MCF 10A (cell line): Measurements from ENCODE around the gene COX7A2. TPM values are rescaled to one million over a fixed set of nuclear protein-coding genes. Genes with fewer than 3 reads are reported as not detected.
A peak's percentile ranks its signal among the peaks of the same experiment; 100 is the strongest.

Experiments
- BruUV-seq: library from RNA; stranded (reverse); fragments of 400-500 nt; replicated peaks from 2 replicates; lab custom pipeline; 2021; lab: Mats Ljungman, UMichigan
- CTCF ChIA-PET: fragments of 300-600 bp; sonication (Branson Sonifier 250); formaldehyde crosslinking; extraction: SDS; loops from one replicate; lab custom pipeline; 2021; ENCODE audit warnings: antibody characterized with exemption, inconsistent platforms; lab: Yijun Ruan, JAX
- POLR2A ChIA-PET: fragments of 300-600, 350-650 bp; sonication (Branson Sonifier 250); formaldehyde crosslinking; extraction: SDS; loops from one replicate; lab custom pipeline; 2020; ENCODE audit warnings: antibody characterized with exemption, inconsistent platforms; lab: Yijun Ruan, JAX
- DNase-seq: peaks from one replicate; pipeline ENCODE4 v3.0.0-alpha.2; 2018; ENCODE audit not compliant: unreplicated experiment
- H3K27ac Mint-ChIP-seq: one replicate; pipeline ENCODE4 v1.8.0; 2022; ENCODE audit warnings: mild to moderate bottlenecking, low read depth, mixed read lengths; ENCODE audit not compliant: unreplicated experiment
- H3K27me3 Mint-ChIP-seq: one replicate; pipeline ENCODE4 v1.8.0; 2022; ENCODE audit warnings: mixed read lengths; ENCODE audit not compliant: insufficient read depth, unreplicated experiment
- H3K36me3 Mint-ChIP-seq: one replicate; pipeline ENCODE4 v1.8.0; 2022; ENCODE audit warnings: mild to moderate bottlenecking, moderate library complexity, mixed read lengths; ENCODE audit not compliant: insufficient read depth, unreplicated experiment
- H3K4me1 Mint-ChIP-seq: one replicate; pipeline ENCODE4 v1.8.0; 2022; ENCODE audit warnings: mixed read lengths; ENCODE audit not compliant: insufficient read depth, unreplicated experiment
- H3K4me3 Mint-ChIP-seq: one replicate; pipeline ENCODE4 v1.8.0; 2022; ENCODE audit warnings: mild to moderate bottlenecking, moderate library complexity, mixed read lengths; ENCODE audit not compliant: unreplicated experiment
- H3K9me3 Mint-ChIP-seq: one replicate; pipeline ENCODE4 v1.8.0; 2022; ENCODE audit warnings: mixed read lengths; ENCODE audit not compliant: unreplicated experiment
- intact Hi-C: fragments of 100-400 bp; cut with micrococcal nuclease; formaldehyde crosslinking; loops from 2 replicates; pipeline ENCODE4 v1.14.1; 2022
- total RNA-seq: library from RNA; stranded (reverse); gene quantifications from 2 replicates; pipeline ENCODE4 v1.2.3, GENCODE V29; 2022
- TF ChIP-seq, protein P1 (sequence below): fragments of 200-600 bp; IDR thresholded peaks from one replicate; pipeline ENCODE4 v1.8.0; 2022; ENCODE audit warnings: antibody characterized with exemption, mild to moderate bottlenecking; ENCODE audit not compliant: unreplicated experiment

Gene COX7A2
- total RNA-seq, 1 experiment from 2014 or later, result 316 TPM

DNA sequence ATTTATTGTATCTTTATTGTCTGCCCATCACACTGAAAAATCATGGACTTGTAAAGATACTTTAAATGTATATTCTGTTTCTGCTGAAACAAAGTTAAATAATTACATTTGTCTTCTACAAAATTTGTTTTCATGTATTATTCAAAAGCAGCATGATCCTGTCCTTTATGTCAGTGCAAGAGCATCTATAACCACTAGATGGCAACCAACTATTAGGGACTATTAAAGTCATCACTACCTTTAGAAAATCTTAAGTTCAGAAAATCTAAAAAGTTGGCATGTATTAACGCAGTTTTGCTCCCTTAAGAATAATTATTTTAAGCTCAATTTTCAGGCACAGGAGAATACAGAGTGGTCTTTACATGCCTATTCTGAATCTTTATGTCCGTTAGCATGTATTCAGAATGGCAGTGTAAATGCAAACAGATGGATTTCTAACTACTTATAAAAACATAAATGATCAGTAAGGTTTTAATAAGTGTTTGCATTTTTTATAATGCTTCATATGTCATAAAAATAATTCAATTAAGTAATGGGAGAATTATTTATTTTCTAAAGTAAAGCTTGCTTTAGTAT lies 23.2 kb upstream of the COX7A2 start:
- Mint-ChIP-seq H3K4me3 (no peak overlapping the region), H3K27me3 (no peaks in the 10 kb centered on the region), H3K9me3 (no peaks in the 10 kb centered on the region), H3K27ac (no peak overlapping the region), H3K36me3 (peaks cover 23% of the 10 kb centered on the region), H3K4me1 (peaks cover 12% of the 10 kb centered on the region)
- TF ChIP-seq, protein P1, sequence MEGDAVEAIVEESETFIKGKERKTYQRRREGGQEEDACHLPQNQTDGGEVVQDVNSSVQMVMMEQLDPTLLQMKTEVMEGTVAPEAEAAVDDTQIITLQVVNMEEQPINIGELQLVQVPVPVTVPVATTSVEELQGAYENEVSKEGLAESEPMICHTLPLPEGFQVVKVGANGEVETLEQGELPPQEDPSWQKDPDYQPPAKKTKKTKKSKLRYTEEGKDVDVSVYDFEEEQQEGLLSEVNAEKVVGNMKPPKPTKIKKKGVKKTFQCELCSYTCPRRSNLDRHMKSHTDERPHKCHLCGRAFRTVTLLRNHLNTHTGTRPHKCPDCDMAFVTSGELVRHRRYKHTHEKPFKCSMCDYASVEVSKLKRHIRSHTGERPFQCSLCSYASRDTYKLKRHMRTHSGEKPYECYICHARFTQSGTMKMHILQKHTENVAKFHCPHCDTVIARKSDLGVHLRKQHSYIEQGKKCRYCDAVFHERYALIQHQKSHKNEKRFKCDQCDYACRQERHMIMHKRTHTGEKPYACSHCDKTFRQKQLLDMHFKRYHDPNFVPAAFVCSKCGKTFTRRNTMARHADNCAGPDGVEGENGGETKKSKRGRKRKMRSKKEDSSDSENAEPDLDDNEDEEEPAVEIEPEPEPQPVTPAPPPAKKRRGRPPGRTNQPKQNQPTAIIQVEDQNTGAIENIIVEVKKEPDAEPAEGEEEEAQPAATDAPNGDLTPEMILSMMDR, result peak; percentile 55
- intact Hi-C loops, result loop anchor here (1.0 to 2.0 kb wide), 4 partner anchors 18 to 259 kb away; partner anchors contain the start of gene TMEM30A
- BruUV-seq, result no TSS peak
- CTCF ChIA-PET, result interaction anchor here (0.6 to 3.5 kb wide), 23 partner anchors 9 to 506 kb away, joined by 3 to 39 read pairs (median 4); partner anchors contain the start of gene TMEM30A
- peak; percentile 65 for DNase-seq
- POLR2A ChIA-PET, result interaction anchor here (0.6 to 9.7 kb wide), 5 partner anchors 16 to 1475 kb away, joined by 3 to 314 read pairs (median 3); partner anchors contain the start of genes COX7A2, SENP6 and TMEM30A

DNA sequence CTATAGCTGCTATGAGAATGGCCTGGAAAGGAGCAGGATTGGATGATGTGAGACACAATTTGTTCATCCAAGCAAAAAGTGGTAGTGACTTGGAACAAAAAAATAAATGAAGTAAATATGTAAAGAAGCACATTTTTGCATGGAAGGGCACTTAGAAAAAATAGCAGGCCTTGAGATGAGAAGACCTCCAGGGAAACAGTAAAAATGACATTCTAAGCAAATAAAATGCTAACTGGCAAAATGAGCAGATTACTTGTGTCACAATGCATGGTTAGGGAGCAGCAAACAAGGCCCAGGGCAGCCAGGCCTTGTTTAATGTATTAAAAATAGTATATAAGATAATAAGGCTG lies 19.8 kb upstream of the COX7A2 start:
- CTCF ChIA-PET, result interaction anchor here (0.6 to 0.8 kb wide), 2 partner anchors 192 to 262 kb away, joined by 3 to 4 read pairs; no protein-coding TSS in a partner anchor
- DNase-seq, result no peak
- POLR2A ChIA-PET, result interaction anchor here (1.0 kb wide), 3 partner anchors 20 to 261 kb away, joined by 3 to 7 read pairs (median 3); no protein-coding TSS in a partner anchor
- Mint-ChIP-seq H3K27ac (no peak overlapping the region), H3K9me3 (no peaks in the 10 kb centered on the region), H3K27me3 (no peaks in the 10 kb centered on the region), H3K36me3 (peaks cover 55% of the 10 kb centered on the region), H3K4me1 (peaks cover 1% of the 10 kb centered on the region), H3K4me3 (no peak overlapping the region)
- TF ChIP-seq, protein P1, result no peak
- no TSS peak for BruUV-seq
- intact Hi-C loops, result no loop called here

DNA sequence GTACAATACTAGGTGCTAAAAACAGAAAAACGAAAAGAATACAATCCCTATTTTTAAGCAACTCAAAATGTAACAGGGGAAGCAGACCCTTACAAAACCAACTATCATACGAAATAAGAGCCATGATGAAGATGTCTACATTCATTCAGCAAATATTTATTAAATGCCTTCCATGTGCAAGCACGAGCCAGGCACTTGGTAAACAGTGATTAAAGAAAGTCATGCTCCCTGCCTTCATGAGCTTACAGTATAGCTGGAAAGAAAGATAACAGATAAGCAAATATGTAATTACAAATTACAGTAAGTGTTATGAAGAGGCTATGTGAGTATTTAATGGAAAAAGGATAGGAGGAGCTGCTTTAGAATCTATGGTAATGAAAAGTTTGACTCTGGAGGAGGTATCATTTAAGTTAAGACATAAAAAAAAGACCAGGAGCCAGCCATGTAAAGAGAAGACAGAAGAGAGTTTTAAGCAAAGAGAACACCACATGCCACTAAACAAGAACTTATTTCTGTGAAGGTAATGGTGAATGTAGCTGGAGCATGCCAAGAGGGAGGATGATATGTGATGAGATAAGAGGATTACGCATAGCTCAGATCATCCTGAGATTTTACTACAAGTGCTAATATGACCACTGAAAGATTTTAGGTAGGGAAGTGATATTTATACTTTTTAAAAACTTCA lies 19.3 kb upstream of the COX7A2 start:
- Mint-ChIP-seq H3K27me3 (no peaks in the 10 kb centered on the region), H3K4me1 (no peaks in the 10 kb centered on the region), H3K27ac (no peak overlapping the region), H3K9me3 (no peaks in the 10 kb centered on the region), H3K36me3 (peaks cover 61% of the 10 kb centered on the region), H3K4me3 (no peak overlapping the region)
- TF ChIP-seq, protein P1, result no peak
- BruUV-seq, result no TSS peak
- CTCF ChIA-PET, result interaction anchor here (0.6 to 1.3 kb wide), 3 partner anchors 192 to 264 kb away, joined by 3 to 4 read pairs (median 3); no protein-coding TSS in a partner anchor
- intact Hi-C loops, result no loop called here
- POLR2A ChIA-PET, result interaction anchor here (0.9 to 1.0 kb wide), 4 partner anchors 9 to 262 kb away, joined by 3 to 7 read pairs (median 3); no protein-coding TSS in a partner anchor
- no peak for DNase-seq

DNA sequence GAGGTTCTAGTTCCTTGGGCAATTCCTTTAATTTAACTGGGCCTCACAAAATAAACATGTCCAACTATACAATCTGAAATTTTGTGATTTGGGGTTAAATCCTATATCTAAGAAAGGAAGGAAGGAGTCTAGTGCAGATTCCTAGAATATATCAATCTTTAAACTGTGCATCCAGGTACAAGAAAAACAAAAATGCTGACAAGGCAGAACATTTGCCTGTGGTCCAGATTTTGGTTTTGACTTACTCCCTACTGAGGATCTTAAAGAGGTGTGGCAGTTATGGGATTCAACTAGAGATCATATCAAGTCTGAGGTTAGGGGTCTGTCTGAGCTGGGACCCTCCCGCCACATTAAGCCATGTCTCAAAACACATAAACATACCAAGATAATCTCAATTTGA lies 17.7 kb upstream of the COX7A2 start:
- ChIA-PET CTCF (interaction anchor here (0.6 to 1.3 kb wide), 4 partner anchors 36 to 1984 kb away, joined by 3 read pairs; no protein-coding TSS in a partner anchor), POLR2A (interaction anchor here (0.6 to 4.9 kb wide), 2 partner anchors 17 to 264 kb away, joined by 3 to 37 read pairs; partner anchors contain the start of gene COX7A2)
- Mint-ChIP-seq H3K9me3 (no peaks in the 10 kb centered on the region), H3K36me3 (peaks cover 74% of the 10 kb centered on the region), H3K27me3 (no peaks in the 10 kb centered on the region), H3K4me3 (no peak overlapping the region), H3K4me1 (no peaks in the 10 kb centered on the region), H3K27ac (no peak overlapping the region)
- TF ChIP-seq, protein P1, result no peak
- intact Hi-C loops, result no loop called here
- no TSS peak for BruUV-seq
- DNase-seq, result no peak
